Measurements from ENCODE around the gene C2CD5.

The C2CD5 gene

DNA sequence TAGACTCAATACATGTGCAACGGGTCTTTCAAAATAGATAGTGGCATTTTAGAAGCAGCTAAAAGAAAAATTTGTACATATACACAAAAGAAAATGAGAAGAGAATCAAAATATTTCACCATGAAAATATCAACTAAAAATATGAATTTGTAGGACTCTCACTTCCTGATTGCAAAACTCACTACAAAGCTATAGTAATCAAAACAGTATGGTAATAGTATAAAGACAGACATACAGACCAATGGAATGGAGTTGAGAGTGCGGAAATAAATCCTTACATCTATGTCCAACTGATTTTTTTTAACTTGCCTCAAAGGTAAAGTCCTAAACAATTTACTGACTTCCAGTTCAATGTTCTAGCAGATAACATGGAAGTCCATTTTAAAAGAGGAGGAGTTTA is 13.1 kb downstream of the C2CD5 start:
- H3K27ac ChIP-seq: no peak overlapping the region
- DNase-seq (ENCODE audit: low spot score): no peak
- POLR2A ChIA-PET (ENCODE audit: low non-redundant PET): no interaction called here
- CTCF ChIA-PET: interaction anchor here (0.6 to 0.7 kb wide), 2 partner anchors 22 to 31 kb away, joined by 3 to 4 read pairs; no protein-coding TSS in a partner anchor
- TF ChIP-seq, protein P1, sequence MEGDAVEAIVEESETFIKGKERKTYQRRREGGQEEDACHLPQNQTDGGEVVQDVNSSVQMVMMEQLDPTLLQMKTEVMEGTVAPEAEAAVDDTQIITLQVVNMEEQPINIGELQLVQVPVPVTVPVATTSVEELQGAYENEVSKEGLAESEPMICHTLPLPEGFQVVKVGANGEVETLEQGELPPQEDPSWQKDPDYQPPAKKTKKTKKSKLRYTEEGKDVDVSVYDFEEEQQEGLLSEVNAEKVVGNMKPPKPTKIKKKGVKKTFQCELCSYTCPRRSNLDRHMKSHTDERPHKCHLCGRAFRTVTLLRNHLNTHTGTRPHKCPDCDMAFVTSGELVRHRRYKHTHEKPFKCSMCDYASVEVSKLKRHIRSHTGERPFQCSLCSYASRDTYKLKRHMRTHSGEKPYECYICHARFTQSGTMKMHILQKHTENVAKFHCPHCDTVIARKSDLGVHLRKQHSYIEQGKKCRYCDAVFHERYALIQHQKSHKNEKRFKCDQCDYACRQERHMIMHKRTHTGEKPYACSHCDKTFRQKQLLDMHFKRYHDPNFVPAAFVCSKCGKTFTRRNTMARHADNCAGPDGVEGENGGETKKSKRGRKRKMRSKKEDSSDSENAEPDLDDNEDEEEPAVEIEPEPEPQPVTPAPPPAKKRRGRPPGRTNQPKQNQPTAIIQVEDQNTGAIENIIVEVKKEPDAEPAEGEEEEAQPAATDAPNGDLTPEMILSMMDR (conservative IDR thresholded peaks at IDR 0.05; ENCODE audit: low read depth): no peak

DNA sequence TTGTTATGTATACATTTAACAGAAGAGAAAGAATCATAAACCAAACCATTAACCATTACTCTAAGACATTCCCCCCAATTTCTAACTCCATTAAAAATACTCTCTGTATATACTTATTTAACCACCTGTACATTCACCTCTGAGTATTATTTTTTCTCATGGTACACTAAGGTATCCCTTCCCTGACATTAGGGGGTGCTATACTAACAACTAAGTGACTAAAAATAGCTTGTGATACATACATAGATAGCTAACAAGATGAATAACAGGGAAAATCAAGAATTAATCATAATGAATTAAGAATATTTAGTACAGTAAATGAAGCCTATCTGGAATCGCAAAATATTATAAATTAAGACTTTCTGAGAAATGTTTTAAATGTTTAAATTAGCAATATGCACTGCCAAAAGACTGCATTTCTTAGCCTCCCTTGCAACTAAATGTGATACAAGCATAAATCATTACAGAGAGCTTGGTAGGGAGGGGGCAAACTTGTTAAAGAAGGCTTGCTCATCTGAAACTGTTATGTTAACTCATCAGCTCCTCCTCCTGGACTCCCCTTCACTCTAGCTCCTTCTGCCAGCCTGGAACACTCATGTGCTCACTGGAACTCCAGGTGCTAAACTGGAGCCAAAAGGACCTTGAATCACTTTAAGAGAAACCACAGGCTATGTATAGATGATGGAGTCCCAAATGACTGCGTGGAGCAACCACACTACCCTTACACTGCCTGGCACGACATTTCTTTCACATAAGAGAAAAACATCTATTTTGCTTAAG is 14.9 kb downstream of the C2CD5 start:
- TF ChIP-seq, protein P1 (conservative IDR thresholded peaks at IDR 0.05; ENCODE audit: low read depth): no peak; the same call in 1 of the 2 replicates
- ChIA-PET POLR2A (ENCODE audit: low non-redundant PET) (no interaction called here), CTCF (interaction anchor here (0.6 to 0.7 kb wide), 4 partner anchors 10 to 1381 kb away, joined by 3 read pairs; no protein-coding TSS in a partner anchor)
- DNase-seq (ENCODE audit: low spot score): no peak
- no peak overlapping the region for H3K27ac ChIP-seq

DNA sequence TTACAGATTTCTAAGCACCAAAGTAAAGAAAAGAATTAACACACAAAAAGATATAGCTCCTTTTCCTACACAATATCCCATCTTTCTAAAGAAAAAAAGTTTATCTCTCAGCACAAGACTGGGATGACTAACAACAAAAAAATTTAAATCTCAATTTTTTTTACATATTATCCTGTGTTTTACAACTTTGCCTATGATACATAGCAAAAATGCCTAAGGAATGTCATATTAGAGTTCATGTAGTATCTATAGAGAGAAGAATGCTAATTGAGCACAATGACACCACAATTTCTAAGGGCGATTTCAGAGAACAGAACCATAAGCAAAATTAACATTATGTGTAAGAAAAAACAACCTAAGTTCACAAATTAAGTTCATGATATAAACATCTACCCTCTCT is 16.3 kb downstream of the C2CD5 start:
- H3K27ac ChIP-seq: no peak overlapping the region
- CTCF ChIA-PET: interaction anchor here (0.6 to 0.7 kb wide), 3 partner anchors 13 to 40 kb away, joined by 3 to 4 read pairs (median 4); no protein-coding TSS in a partner anchor
- TF ChIP-seq, protein P1 (conservative IDR thresholded peaks at IDR 0.05; ENCODE audit: low read depth): no peak
- POLR2A ChIA-PET (ENCODE audit: low non-redundant PET): no interaction called here
- peak; percentile 20 for DNase-seq (ENCODE audit: low spot score)

DNA sequence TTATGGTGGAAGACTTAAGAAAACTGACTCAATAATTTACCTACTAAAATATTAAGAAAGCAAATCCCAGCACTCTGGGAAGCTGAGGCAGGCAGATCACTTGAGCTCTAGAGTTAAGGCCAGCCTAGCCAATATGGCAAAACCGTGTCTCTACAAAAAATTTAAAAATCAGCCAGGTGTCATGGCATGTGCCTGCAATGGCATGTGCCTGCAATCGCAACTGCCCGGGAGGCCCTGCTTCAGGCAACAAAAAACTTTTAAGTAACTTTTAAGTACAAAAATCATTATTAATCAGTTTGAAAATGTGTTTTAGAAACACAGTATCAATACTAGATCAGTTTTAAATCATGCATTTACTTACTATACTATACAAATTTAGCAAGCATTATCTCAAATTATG is 17.5 kb downstream of the C2CD5 start:
- TF ChIP-seq, protein P1 (conservative IDR thresholded peaks at IDR 0.05; ENCODE audit: low read depth): no peak
- no peak overlapping the region for H3K27ac ChIP-seq
- CTCF ChIA-PET: no interaction called here
- no peak for DNase-seq (ENCODE audit: low spot score)
- POLR2A ChIA-PET (ENCODE audit: low non-redundant PET): interaction anchor here (0.5 kb wide), 1 partner anchor 369 kb away, joined by 3 read pairs; no protein-coding TSS in a partner anchor

DNA sequence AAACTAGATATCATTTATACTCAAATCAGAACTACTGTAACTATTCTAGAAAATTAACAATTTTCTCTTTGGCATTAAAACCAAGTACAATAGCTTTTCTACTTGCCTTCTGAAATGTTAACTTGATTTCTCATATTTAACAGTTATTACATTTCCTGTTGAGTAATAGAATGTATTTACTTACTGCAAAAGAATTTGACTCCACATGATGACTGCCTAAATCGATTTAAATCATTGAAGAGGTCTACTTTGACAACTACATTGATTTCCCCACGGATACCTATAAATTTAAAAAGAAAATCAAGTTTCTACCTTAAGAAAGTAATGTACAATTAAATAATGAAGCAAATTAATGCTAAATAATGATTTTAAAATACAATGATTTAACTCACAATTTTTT is 18.9 kb downstream of the C2CD5 start:
- ChIA-PET POLR2A (ENCODE audit: low non-redundant PET) (no interaction called here), CTCF (no interaction called here)
- no peak overlapping the region for H3K27ac ChIP-seq
- DNase-seq (ENCODE audit: low spot score): no peak
- TF ChIP-seq, protein P1 (conservative IDR thresholded peaks at IDR 0.05; ENCODE audit: low read depth): no peak

DNA sequence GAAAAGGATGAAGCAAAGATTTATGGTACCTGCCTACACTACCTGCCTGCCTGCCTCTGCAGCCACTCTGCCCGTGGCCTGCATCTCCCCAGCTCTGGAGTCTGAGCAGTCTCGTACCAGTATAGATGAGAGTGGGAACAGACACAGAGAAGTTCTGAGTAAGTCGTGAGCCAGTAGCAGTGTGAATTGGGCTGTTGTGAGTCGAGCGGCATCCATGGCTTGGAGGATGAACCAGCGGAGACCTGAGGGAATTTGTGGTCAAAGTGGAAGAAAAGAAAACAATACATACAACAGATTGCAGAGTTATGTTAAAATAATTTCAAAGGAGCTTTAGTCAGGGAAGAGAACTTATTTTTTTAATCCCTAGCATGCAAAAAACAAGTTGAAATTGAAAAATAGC is 25.3 kb downstream of the C2CD5 start:
- H3K27ac ChIP-seq: no peak overlapping the region
- CTCF ChIA-PET: interaction anchor here (0.7 kb wide), 1 partner anchor 111 kb away, joined by 4 read pairs; no protein-coding TSS in a partner anchor
- POLR2A ChIA-PET (ENCODE audit: low non-redundant PET): no interaction called here
- DNase-seq (ENCODE audit: low spot score): no peak
- TF ChIP-seq, protein P1 (conservative IDR thresholded peaks at IDR 0.05; ENCODE audit: low read depth): no peak

All from RWPE1 (cell line).